ENCODE data around the gene OTP. TPM values are rescaled to one million over a fixed set of nuclear protein-coding genes. Genes with fewer than 3 reads are reported as not detected.

The OTP gene
- total RNA-seq, 1 experiment from 2014 or later: not detected

DNA sequence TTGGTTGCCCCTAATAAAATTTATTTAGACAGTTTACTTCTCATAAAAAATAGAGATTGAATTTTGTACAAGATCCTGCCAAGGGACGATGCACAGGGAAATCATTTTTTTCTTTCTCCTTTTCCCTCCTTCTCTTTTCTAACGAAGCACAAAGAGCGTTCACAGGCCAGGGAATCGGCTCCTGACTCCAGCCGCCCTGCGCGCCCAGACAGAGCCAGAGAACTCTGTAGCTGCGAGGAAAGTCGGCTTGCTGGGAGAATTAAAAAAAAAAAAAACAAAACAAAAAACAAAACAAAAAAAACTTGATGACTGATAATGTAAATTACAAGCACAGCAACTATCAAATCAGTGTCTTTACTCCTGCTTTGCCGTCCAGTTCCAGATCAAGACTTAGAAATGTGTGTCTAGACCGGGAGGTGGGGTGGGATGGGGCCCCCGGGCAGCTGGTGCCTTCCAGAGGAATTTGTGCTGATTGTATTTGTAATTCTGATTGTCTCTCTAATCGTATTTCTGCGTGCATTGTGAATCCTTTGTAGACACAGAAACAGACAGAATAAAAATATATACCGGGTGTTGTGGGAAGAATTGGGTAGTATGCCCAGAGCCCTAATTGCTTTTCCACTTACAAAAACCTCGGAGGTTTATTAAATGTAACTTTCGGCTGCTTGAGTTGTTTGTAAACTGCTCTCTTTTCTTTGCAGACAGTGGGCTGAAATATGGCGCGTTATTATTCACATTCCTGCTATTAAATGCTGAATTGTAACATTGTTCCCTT, 3.6 kb upstream of the OTP start:
- ChIA-PET CTCF (interaction anchor here (0.6 kb wide), 1 partner anchor 822 kb away, joined by 3 read pairs; no protein-coding TSS in a partner anchor), POLR2A (ENCODE audit: low non-redundant PET) (no interaction called here)
- TF ChIP-seq EZH2 (IDR thresholded peaks at IDR 0.05; ENCODE audit: borderline replicate concordance, low read depth, low read length, poor library complexity, severe bottlenecking): no peak
- TF ChIP-seq, protein P1, sequence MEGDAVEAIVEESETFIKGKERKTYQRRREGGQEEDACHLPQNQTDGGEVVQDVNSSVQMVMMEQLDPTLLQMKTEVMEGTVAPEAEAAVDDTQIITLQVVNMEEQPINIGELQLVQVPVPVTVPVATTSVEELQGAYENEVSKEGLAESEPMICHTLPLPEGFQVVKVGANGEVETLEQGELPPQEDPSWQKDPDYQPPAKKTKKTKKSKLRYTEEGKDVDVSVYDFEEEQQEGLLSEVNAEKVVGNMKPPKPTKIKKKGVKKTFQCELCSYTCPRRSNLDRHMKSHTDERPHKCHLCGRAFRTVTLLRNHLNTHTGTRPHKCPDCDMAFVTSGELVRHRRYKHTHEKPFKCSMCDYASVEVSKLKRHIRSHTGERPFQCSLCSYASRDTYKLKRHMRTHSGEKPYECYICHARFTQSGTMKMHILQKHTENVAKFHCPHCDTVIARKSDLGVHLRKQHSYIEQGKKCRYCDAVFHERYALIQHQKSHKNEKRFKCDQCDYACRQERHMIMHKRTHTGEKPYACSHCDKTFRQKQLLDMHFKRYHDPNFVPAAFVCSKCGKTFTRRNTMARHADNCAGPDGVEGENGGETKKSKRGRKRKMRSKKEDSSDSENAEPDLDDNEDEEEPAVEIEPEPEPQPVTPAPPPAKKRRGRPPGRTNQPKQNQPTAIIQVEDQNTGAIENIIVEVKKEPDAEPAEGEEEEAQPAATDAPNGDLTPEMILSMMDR (conservative IDR thresholded peaks at IDR 0.05; ENCODE audit: low read depth, low read length): no peak
- Histone ChIP-seq H3K27ac (ENCODE audit: low read depth, low read length, poor library complexity, severe bottlenecking) (no peak overlapping the region), H3K36me3 (ENCODE audit: insufficient read depth, low read length, poor library complexity, severe bottlenecking) (no peaks in the 10 kb centered on the region), H3K4me3 (ENCODE audit: low read depth, low read length, poor library complexity, severe bottlenecking) (no peak overlapping the region), H3K27me3 (replicated peaks; ENCODE audit: insufficient read depth, low read depth, low read length, poor library complexity) (peaks cover 99% of the 10 kb centered on the region), H3K4me1 (ENCODE audit: insufficient read depth, low read length, poor library complexity, severe bottlenecking) (no peaks in the 10 kb centered on the region), H3K9me3 (ENCODE audit: low read depth, low read length, poor library complexity, severe bottlenecking) (no peaks in the 10 kb centered on the region)
- DNase-seq (ENCODE audit: low spot score): no peak
- intact Hi-C loops (cut with micrococcal nuclease; ENCODE audit: unreplicated experiment): no loop called here
- no TSS peak for BruUV-seq (replicated peaks)

DNA sequence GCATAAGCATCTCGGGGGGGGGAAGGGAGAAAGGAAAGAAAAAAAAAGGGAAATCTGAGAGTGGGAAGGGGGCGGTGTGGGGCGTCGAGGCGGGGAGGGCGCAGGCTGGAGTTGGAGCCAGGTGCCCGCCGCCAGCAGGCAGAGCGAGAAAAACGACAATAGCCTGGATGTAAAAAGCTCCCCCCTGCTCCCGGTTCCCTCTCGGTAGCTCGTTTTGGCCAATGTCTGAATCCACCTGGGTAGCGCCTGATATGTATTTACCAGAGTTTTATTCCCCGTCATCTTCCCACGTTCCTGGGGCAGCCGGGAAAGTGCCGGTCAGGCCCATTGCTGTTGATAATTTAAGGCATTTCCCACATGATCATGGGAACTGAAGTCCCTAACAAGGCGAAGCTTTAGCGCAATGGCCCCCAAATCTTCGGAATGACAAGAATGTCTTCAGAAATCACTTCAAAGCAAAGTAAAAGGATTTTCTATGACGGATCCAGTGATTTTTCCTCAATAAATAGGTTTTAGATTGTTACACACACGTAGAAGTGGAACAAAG, 3.0 kb upstream of the OTP start:
- intact Hi-C loops (cut with micrococcal nuclease; ENCODE audit: unreplicated experiment): no loop called here
- Histone ChIP-seq H3K36me3 (ENCODE audit: insufficient read depth, low read length, poor library complexity, severe bottlenecking) (no peaks in the 10 kb centered on the region), H3K27me3 (replicated peaks; ENCODE audit: insufficient read depth, low read depth, low read length, poor library complexity) (peaks cover 99% of the 10 kb centered on the region), H3K4me1 (ENCODE audit: insufficient read depth, low read length, poor library complexity, severe bottlenecking) (no peaks in the 10 kb centered on the region), H3K4me3 (ENCODE audit: low read depth, low read length, poor library complexity, severe bottlenecking) (no peak overlapping the region), H3K9me3 (ENCODE audit: low read depth, low read length, poor library complexity, severe bottlenecking) (no peaks in the 10 kb centered on the region), H3K27ac (ENCODE audit: low read depth, low read length, poor library complexity, severe bottlenecking) (no peak overlapping the region)
- DNase-seq (ENCODE audit: low spot score): no peak
- no TSS peak for BruUV-seq (replicated peaks)
- CTCF ChIA-PET: no interaction called here
- POLR2A ChIA-PET (ENCODE audit: low non-redundant PET): no interaction called here
- peak; percentile 75 for TF ChIP-seq EZH2 (IDR thresholded peaks at IDR 0.05; ENCODE audit: borderline replicate concordance, low read depth, low read length, poor library complexity, severe bottlenecking)
- TF ChIP-seq, protein P1 (conservative IDR thresholded peaks at IDR 0.05; ENCODE audit: low read depth, low read length): no peak

DNA sequence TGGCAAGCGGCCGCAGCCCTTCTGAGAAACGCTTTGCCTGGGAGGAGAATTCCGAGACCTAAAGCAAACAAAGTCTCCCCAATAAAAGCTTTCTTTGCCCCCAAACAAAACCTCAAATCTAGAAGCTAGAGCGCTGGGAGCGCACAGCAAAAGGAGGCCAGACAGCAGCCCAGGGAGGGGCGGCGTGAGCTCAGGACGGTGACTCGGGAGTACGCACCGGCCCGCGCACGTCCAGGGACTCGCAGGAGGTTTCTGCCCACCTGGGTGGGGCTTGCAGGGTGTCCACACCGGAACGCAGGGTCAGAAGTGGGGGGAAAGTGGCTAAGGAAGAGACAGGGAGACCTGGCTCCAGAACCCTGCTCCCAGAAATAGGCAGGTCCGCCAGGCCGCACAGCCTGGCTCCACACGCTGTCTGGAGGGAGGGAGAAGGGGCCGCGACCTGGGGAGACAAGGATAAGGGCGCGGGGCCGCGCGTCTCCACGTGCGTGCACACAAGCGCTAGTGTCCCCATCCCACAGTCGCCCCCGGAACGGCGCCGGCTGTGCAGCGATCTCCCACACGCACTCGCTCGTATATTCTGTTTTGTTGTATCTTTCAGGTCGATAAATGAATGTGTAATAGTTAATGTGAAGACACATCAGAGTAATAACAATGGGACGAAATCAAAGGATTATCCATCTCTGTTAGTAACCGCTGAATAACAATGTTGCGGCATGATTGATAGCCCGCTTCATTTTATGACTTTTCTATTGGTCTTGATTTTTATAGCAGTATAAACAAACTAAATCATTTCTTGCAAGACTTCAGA, 2.3 kb upstream of the OTP start:
- no TSS peak for BruUV-seq (replicated peaks)
- Histone ChIP-seq H3K4me1 (ENCODE audit: insufficient read depth, low read length, poor library complexity, severe bottlenecking) (no peaks in the 10 kb centered on the region), H3K27ac (ENCODE audit: low read depth, low read length, poor library complexity, severe bottlenecking) (no peak overlapping the region), H3K36me3 (ENCODE audit: insufficient read depth, low read length, poor library complexity, severe bottlenecking) (no peaks in the 10 kb centered on the region), H3K4me3 (ENCODE audit: low read depth, low read length, poor library complexity, severe bottlenecking) (no peak overlapping the region), H3K9me3 (ENCODE audit: low read depth, low read length, poor library complexity, severe bottlenecking) (no peaks in the 10 kb centered on the region), H3K27me3 (replicated peaks; ENCODE audit: insufficient read depth, low read depth, low read length, poor library complexity) (peaks cover 99% of the 10 kb centered on the region)
- intact Hi-C loops (cut with micrococcal nuclease; ENCODE audit: unreplicated experiment): no loop called here
- ChIA-PET CTCF (no interaction called here), POLR2A (ENCODE audit: low non-redundant PET) (no interaction called here)
- TF ChIP-seq, protein P1 (conservative IDR thresholded peaks at IDR 0.05; ENCODE audit: low read depth, low read length): no peak
- peak; percentile 81 for TF ChIP-seq EZH2 (IDR thresholded peaks at IDR 0.05; ENCODE audit: borderline replicate concordance, low read depth, low read length, poor library complexity, severe bottlenecking)
- DNase-seq (ENCODE audit: low spot score): no peak

Measured in A673 (cell line).